Renal cortical epithelial cell (primary cell): ENCODE results near the gene EGFR. TPM values are rescaled to one million over a fixed set of nuclear protein-coding genes. Genes with fewer than 3 reads are reported as not detected.

Experiments used
- DNase-seq: peaks from one replicate; pipeline ENCODE4 v3.0.0-alpha.2; 2011; ENCODE audit warnings: low read depth
- total RNA-seq: library from RNA; depleted of rRNA; stranded (reverse); fragments of >200 nt; gene quantifications from 2 replicates; pipeline ENCODE4 v1.2.3, GENCODE V29; 2014

EGFR gene
- total RNA-seq, 1 donor from 2014 or later = 97.1 TPM

GRCh38 chr7:55211726-55212125, 192.9 kb downstream of the EGFR start:
- DNase-seq = no peak

DNA sequence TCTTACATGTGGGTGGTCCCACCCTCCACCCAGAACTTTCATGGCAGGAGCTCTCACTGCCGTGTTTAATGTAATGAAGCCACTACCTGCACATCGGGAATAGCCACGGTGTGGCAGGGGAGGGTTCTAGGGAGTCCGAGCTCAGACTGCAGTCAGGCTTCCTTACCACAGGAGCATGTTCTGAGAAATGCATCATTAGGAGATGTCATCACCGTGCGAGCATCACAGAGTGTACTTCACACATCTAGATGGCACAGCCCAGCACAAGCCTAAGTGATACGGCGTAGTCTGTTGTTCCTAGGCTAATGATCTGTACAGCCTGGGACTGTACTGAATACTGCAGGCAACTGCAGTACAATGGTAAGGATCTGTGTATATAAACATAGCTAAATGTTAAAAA, 193.4 kb downstream of the EGFR start:
- no peak for DNase-seq

DNA sequence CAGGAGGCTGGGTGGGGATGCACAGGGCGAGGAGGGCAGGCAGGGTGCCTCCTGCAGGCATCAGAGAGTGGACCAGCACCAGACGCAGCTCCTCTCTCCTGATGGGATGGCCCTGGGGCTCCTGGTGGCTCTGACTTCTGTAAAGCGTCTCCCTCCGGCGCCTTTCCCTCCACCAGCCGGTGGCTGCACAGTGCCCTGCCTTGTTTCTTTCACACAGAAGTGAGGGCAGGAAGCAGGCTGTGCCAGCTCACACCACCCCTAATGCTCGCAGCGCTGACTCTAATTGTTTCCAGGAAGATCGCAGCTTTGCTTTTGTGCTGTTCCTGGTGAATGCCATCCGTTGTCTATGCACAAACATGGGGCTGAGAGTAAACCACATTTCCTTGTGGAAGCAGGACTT, 194.0 kb downstream of the EGFR start:
- DNase-seq = no peak

DNA sequence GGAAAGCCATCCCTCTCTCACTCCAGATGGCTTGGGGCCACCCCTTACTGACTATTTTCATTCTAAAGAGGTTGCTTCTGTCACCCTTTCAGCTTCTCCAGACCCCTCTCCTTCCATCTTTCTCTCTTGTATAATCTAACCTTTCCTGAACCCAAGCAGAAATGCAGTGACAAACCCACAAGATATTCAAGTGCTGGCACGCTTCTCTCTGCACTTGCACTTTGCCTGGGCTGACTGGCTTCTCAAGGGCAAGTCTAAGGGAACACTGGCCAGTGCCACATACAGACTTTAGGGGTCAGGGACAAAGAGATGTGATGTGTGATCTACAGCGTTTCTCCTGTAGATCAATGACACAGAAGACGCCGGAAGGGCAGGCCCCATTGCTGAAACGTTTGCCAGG, 195.9 kb downstream of the EGFR start:
- no peak for DNase-seq

DNA sequence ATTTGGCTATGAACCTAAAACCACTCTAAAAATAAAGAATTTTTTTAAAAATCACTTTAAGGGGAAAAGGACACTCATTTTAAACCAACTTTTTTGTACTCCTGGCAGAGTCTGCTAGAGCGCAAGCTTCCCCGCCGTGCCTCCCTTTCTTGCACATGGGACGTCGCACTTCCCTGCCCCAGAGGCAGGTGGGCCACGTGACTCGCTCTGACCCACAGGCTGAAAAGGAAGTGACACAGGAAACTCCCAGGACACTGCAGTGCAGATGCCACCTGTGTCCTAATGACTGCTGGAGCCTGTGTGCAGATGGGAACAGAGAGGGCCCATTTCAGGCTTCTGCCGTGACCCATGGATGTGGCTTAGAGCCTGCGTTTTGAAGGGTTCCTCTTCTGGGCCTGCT, 204.2 kb downstream of the EGFR start:
- DNase-seq = no peak

GRCh38 chr7:55224111-55224510, 205.3 kb downstream of the EGFR start:
- DNase-seq = no peak

DNA sequence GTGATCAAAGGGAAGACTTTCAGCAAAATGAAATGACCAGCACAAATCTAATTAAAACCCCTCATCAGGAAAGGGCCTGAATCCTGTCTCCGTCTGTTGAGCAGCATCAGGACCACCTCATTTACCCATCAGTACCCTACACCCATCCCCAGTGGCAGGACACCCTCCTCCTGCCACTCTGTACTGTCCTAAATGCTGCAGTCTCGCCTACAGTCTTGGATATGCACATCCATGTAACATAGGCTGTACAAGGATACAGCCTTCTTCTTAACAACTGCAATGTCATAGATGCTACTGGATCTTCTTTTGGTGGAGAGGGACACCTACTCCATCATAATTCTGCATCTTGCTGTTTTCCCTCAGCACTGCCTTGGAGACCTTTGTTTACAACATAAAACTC, 206.0 kb downstream of the EGFR start:
- DNase-seq = no peak

DNA sequence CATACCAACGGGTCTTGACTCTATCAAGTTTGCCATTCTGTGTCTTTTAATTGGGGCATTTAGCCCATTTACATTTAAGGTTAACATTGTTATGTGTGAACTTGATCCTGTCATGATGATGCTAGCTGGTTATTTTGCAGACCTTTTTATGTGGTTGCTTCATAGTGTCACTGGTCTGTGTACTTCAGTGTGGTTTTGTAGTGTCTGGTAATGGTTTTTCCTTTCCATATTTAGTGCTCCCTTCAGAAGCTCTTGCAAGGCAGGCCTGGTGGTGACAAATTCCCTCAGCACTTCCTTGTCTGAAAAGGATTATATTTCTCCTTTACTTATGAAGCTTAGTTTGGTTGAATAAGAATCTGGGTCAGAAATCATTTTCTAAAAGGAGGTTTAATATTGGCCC, 211.2 kb downstream of the EGFR start:
- DNase-seq = no peak

GRCh38 chr7:55231736-55232280, 213.0 kb downstream of the EGFR start:
- DNase-seq = no peak

DNA sequence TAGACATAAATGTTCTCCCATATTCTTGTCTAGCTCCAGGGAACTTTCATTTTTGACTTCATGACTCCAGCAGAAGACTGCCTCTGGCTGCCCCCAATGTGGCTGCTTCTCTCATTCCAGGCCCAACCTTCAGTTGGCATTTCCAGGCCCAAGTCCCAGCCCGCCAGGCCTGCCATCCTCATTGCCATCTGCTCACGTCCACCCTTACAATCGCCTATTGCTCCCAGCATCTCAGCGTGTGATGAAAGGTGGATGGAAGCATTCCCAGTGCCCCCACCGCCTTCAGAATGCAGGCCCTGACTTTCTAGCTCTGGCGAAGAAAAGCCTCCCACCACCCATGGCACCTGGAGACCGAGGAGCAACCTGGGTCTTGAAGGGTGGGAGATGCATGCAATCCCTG, 214.2 kb downstream of the EGFR start:
- DNase-seq = no peak

GRCh38 chr7:55234408-55234807, 215.6 kb downstream of the EGFR start:
- no peak for DNase-seq

DNA sequence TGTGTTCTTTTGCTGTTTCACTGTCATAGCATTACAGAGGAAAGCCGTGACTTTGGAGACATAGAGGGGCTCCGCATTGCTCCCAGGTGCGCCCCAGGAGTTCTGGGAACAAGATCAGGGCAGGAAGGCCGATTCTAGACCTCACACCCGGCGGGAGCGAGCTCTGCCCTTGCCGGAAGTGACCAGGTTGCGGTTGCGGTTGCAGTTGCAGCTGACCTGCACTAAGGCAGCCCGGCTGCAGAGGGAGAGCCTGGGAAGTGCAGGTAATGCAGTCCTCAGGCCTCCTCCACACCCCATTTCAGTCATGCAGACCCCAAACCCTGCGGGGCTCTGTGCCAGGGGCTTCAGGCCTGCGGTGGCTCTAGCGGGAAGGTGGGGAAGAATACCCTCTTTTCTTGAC, 216.3 kb downstream of the EGFR start:
- no peak for DNase-seq

- DNase-seq = no peak
Observed at GRCh38 chr7:55235801-55236200, 217.0 kb downstream of the EGFR start.

- no peak for DNase-seq
Observed at GRCh38 chr7:55236476-55236875, 217.7 kb downstream of the EGFR start.

DNA sequence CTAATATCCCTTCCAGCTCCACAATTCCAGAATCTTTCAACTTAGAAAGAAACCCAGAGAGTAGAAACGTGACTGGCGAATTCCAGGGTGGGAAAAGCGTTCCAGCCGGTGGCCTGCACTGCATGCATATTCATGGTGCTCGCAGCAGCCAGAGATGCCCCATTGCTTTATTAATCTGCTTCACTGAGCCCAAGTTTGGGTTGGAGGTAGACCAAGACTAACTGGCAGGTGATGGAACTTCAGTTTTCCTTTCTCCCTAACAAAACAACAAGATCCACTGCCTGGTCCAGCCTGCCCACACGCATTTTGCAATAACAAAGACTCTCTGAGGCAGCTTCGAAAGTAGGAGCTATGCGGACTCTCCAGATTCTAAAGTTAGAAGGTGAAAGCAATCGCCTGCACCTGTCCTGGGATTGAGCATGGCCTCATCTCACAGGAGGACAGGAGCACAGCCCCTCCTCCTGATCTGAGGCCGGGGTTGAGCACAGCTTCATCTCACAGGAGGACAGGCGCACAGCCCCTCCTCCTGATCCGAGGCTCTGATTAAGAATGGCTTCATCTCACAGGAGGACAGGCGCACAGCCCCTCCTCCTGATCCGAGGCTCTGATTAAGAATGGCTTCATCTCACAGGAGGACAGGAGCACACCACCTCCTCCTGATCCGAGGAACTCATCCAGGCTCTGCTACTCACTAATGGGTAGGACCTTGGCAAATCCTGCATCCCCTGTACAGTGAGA, 218.5 kb downstream of the EGFR start:
- no peak for DNase-seq

GRCh38 chr7:55239406-55239805, 220.6 kb downstream of the EGFR start:
- no peak for DNase-seq

DNA sequence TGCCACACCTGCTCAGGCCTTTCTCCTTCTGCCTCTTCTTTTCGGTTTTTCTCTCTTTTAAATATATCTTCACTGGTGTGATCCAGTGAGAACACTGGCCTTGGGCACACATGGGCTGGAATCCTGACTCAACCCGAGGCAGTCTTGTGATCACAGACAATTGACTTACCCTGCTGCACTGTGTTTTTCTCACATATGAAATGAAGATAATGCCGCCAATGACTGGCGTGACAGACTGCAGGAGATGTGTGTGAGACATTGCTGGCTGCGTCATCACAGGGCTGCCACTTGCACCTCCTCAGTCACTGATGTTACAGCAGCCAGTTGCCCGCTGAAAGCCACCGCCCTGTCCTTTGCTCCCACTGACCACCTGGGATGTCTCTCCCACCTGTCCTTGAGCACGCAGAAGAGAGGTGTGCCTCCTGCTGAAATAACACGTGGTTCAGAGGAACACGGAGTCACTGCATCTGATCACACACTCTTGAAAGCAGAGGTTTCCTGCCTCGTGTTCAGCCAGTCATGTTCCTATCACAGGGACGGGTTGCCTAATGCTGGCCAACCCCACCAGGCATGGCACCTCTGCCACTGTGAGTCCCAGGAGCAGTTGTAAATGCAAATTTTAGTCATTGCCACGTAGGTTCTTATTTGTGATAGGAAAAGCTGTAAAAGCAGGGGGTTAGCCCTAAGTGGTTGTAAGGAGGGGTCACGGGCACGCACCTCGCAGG, 221.8 kb downstream of the EGFR start:
- no peak for DNase-seq

DNA sequence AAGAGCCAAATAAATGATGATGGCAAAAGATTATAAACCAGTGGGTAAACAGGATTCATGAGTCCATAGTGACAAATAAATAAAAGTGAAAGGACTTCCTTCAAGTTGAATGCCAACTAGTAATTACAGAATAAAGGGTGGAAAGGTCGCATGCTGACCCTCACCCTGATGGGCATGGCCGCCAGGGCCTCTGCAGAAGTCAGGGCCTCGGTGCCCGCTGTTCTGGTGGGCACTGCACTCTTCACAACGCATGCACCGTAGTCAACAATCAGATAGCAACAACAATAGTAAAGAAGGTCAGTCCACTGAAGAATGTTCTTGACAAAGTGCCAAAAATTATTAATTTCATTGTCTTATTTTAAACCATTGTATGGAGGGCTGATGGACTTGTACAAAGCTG, 223.1 kb downstream of the EGFR start:
- DNase-seq = no peak

GRCh38 chr7:55242613-55243012, 223.8 kb downstream of the EGFR start:
- no peak for DNase-seq

DNA sequence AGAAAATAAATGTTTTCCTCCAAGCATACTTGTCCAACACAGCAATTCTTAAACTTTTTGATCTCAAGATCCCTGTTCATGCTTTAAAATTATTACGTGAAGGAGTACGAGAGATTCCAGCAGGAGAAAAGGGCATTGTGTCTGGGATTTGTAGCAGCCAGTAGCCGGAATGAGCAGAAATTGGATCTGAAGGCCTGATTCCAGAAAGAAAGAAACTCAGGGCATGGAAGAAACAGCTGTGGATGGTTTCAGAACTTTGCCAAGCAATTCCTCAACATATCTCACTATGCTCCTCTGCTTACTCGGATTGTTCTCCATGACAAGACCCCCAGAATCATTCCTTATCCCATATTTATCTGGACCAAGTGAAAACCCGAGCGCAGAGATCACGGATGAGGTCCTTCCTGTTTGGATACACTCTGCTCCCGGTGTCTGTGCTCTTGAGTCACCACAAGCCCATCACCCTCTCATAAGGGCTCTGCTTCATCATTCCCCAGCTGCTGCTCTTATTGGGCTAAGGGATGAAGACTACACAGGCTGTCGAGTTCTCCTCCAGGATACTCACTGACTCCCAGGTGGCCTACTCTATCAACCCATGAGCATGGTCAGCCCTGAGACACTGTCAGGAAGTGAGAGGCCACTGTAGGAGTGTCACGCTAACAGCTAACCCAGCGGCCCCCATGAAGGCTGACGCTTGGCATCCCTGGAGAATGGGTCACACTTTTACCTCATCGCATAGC, 225.4 kb downstream of the EGFR start:
- DNase-seq = no peak

DNA sequence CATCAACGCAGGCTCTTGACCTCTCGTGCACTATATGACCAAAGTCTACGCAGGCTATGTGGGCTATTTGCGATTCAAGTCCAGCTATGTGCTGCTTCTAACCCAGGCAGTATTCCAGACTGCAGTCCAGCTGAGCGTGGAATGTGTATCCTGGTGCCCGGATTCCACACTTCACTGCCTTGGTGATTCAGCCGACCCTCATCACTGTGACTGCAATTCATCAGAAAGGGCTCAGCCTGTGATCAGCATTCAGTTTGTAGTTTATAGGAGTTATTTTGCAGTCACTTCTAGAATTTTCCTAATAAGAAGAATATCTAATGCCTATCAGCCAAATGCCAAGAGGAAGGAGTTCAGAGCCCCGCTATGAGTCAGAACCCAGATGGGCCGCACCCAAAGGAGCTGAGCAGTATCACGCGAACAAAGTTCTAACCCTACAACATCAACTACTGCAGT, 226.5 kb downstream of the EGFR start:
- DNase-seq = peak; percentile 84

DNA sequence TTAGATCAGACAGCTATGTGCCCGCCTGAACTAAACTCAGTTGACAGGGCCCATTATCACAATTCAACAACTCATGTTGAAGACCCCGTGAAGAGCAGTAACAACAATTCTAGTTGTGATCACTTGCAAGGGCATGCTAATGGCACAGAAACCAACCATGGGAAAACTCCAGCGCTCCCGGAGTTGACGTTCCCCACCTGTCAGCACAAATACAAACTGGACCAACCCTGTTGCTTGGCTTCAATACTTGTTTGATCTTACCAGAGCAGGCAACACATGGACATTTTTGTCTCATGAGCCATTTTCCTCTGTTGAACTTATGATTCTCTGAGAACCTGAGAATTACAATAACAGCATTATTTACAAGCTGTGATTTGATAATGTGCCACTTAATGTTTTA, 227.4 kb downstream of the EGFR start:
- peak; percentile 33 for DNase-seq

DNA sequence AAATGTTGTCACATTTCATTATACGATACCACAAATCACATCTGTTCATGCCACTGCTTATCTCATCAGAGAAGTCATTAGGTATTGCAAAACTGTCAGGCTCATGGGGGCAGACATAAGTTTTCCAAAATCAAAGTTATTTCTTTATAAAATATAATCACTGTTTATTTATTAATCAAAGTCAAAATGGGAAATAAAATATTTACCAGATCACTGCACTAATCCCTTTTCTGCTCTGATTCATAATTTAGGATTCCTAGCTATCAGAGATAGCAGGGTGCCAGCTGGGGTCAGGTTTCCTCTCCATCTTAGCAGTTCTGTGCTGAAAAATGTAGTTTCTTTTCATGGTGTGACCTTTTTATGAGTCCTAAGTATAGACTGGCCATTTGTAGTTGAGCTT, 228.6 kb downstream of the EGFR start:
- DNase-seq = no peak
